ENCODE results near the gene SMKR1.

GRCh38 chr7:129499999-129500398, 2.3 kb upstream of the SMKR1 start:
- TF ChIP-seq CTCF (IDR thresholded peaks at IDR 0.05) (no peak), POLR2A (IDR thresholded peaks at IDR 0.05) (no peak)

All from lower leg skin (tissue), 3 donors.